ENCODE results near the gene SCGB3A2.
"Not testable (repeated sequence)": the region's sequence is repeated elsewhere in the genome, so short reads cannot be mapped to it uniquely, and the experiment has no call there.

The SCGB3A2 gene

GRCh38 chr5:147859962-147860640 lies 18.4 kb upstream of the SCGB3A2 start:
- no peak for DNase-seq (ENCODE audit: low read depth)
- H3K4me3 ChIP-seq (ENCODE audit: control insufficient read depth, low read depth, low read length), result no peak overlapping the region
- no peak for TF ChIP-seq CTCF (conservative IDR thresholded peaks at IDR 0.05; ENCODE audit: control insufficient read depth, insufficient read depth, low read depth, low read length)

GRCh38 chr5:147860641-147861025 lies 17.9 kb upstream of the SCGB3A2 start:
- no peak for TF ChIP-seq CTCF (conservative IDR thresholded peaks at IDR 0.05; ENCODE audit: control insufficient read depth, insufficient read depth, low read depth, low read length)
- H3K4me3 ChIP-seq (ENCODE audit: control insufficient read depth, low read depth, low read length), result no peak overlapping the region
- no peak for DNase-seq (ENCODE audit: low read depth)

GRCh38 chr5:147863454-147864158 lies 14.9 kb upstream of the SCGB3A2 start:
- no peak for DNase-seq (ENCODE audit: low read depth)
- no peak for TF ChIP-seq CTCF (conservative IDR thresholded peaks at IDR 0.05; ENCODE audit: control insufficient read depth, insufficient read depth, low read depth, low read length)

GRCh38 chr5:147869112-147869511 lies 9.4 kb upstream of the SCGB3A2 start:
- H3K4me3 ChIP-seq (ENCODE audit: control insufficient read depth, low read depth, low read length), result no peak overlapping the region

More at GRCh38 chr5:147863454-147864158, 14.9 kb upstream of the SCGB3A2 start:
- no peak overlapping the region for H3K4me3 ChIP-seq (ENCODE audit: control insufficient read depth, low read depth, low read length)

GRCh38 chr5:147869892-147870291 lies 8.6 kb upstream of the SCGB3A2 start:
- not testable (repeated sequence) for DNase-seq (ENCODE audit: low read depth)

More at GRCh38 chr5:147869112-147869511, 9.4 kb upstream of the SCGB3A2 start:
- no peak for TF ChIP-seq CTCF (conservative IDR thresholded peaks at IDR 0.05; ENCODE audit: control insufficient read depth, insufficient read depth, low read depth, low read length)
- no peak for DNase-seq (ENCODE audit: low read depth)

GRCh38 chr5:147871980-147872549 lies 6.4 kb upstream of the SCGB3A2 start:
- DNase-seq (ENCODE audit: low read depth); H3K4me3 ChIP-seq (ENCODE audit: control insufficient read depth, low read depth, low read length): not testable (repeated sequence)

More at GRCh38 chr5:147869892-147870291, 8.6 kb upstream of the SCGB3A2 start:
- not testable (repeated sequence) for H3K4me3 ChIP-seq (ENCODE audit: control insufficient read depth, low read depth, low read length)

- not testable (repeated sequence) for DNase-seq (ENCODE audit: low read depth); H3K4me3 ChIP-seq (ENCODE audit: control insufficient read depth, low read depth, low read length)
Measured at GRCh38 chr5:147872744-147873435, 5.6 kb upstream of the SCGB3A2 start.

- H3K4me3 ChIP-seq (ENCODE audit: control insufficient read depth, low read depth, low read length), result not testable (repeated sequence)
- DNase-seq (ENCODE audit: low read depth), result peak; percentile 22
Measured at GRCh38 chr5:147874118-147874875, 4.2 kb upstream of the SCGB3A2 start.
